Ascending aorta (tissue), 2 donors: ENCODE measurements around the gene ISX. TPM values are rescaled to one million over a fixed set of nuclear protein-coding genes. Genes with fewer than 3 reads are reported as not detected.

Experiments
- DNase-seq, 2 donors: peaks; one replicate each; pipeline ENCODE4 v3.0.0-alpha.2; 2019; ENCODE audit warnings: low spot score in 2 of 2
- H3K27ac ChIP-seq, 2 donors: fragments of 200-600 bp; sonication (generic); one replicate each; pipeline ENCODE4 v1.5.1; 2016 to 2017; ENCODE audit warnings: mild to moderate bottlenecking in 1 of 2
- H3K27me3 ChIP-seq: fragments of 200-600 bp; sonication (generic); one replicate; pipeline ENCODE4 v1.5.1; 2017
- H3K36me3 ChIP-seq, 2 donors: fragments of 200-600 bp; sonication (generic); one replicate each; pipeline ENCODE4 v1.5.1; 2016
- H3K4me1 ChIP-seq, 2 donors: fragments of 200-600 bp; sonication (generic); one replicate each; pipeline ENCODE4 v1.5.1; 2016 to 2017; ENCODE audit warnings: mild to moderate bottlenecking in 1 of 2
- H3K4me3 ChIP-seq, 2 donors: fragments of 200-600 bp; sonication (generic); one replicate each; pipeline ENCODE4 v1.5.1; 2016 to 2017; ENCODE audit warnings: mild to moderate bottlenecking in 1 of 2
- H3K9me3 ChIP-seq, 2 donors: fragments of 200-600 bp; sonication (generic); one replicate each; pipeline ENCODE4 v1.5.1; 2016
- CTCF ChIP-seq, 3 experiments: fragments of 200-600 bp in 2 of 3; fragments of 450-650 bp in 1 of 3; sonication (generic) in 2 of 3; IDR thresholded peaks; one replicate each; pipeline ENCODE4 v1.5.1; 2016 to 2019; ENCODE audit warnings: antibody characterized with exemption in 3 of 3, mild to moderate bottlenecking in 1 of 3, moderate library complexity in 1 of 3
- intact Hi-C: fragments of 100-400 bp; cut with DNase I; formaldehyde crosslinking; loops from one replicate; pipeline ENCODE4 v1.15.1; 2023
- total RNA-seq: library from RNA; depleted of rRNA; stranded (reverse); fragments of >200 nt; gene quantifications from one replicate; pipeline ENCODE4 v1.1.0, GENCODE V29; 2016

Gene ISX
- total RNA-seq, 1 donor from 2014 or later: not detected

GRCh38 chr22:35114131-35114980 is 48.4 kb downstream of the ISX start:
- intact Hi-C loops: no loop called here
- Histone ChIP-seq H3K9me3 (no peaks in the 10 kb centered on the region), H3K4me3 (no peak overlapping the region), H3K27me3 (no peaks in the 10 kb centered on the region), H3K36me3 (no peaks in the 10 kb centered on the region), H3K4me1 (no peaks in the 10 kb centered on the region), H3K27ac (no peak overlapping the region)
- DNase-seq: no peak
- no peak for TF ChIP-seq CTCF (IDR thresholded peaks at IDR 0.05)

- no peak overlapping the region for H3K27ac ChIP-seq
- no peaks in the 10 kb centered on the region for H3K36me3 ChIP-seq
- H3K9me3 ChIP-seq: no peaks in the 10 kb centered on the region
- H3K4me1 ChIP-seq: no peaks in the 10 kb centered on the region
- H3K27me3 ChIP-seq: no peaks in the 10 kb centered on the region
- intact Hi-C loops: no loop called here
- no peak for TF ChIP-seq CTCF (IDR thresholded peaks at IDR 0.05)
- no peak for DNase-seq
- H3K4me3 ChIP-seq: no peak overlapping the region
These were observed 49.6 kb downstream of the ISX start for GRCh38 chr22:35115515-35115914.

GRCh38 chr22:35116269-35116668 is 50.3 kb downstream of the ISX start:
- no peaks in the 10 kb centered on the region for H3K36me3 ChIP-seq
- no peaks in the 10 kb centered on the region for H3K4me1 ChIP-seq
- TF ChIP-seq CTCF (IDR thresholded peaks at IDR 0.05): no peak
- H3K9me3 ChIP-seq: no peaks in the 10 kb centered on the region
- H3K27me3 ChIP-seq: no peaks in the 10 kb centered on the region
- H3K4me3 ChIP-seq: no peak overlapping the region
- DNase-seq: no peak
- no peak overlapping the region for H3K27ac ChIP-seq
- intact Hi-C loops: no loop called here

DNA sequence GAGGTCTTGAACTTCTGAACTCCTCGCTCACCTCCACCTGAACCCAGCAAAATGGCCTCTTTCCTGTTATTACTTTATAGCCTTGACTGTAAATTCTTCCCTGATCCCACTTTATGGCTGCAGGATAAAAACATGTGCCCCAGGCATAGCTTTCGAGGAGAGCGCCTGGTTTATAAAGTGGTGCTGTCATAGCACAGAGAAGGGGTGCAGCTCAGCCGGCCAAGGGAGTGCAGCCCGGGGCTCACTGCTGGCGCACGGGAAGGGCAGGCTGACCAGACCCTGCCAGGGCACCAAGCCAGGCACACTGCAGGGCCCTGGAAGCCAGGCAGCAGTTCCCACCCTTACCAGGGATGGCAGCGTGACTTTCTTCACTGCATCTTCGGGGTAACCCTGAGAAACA is 50.9 kb downstream of the ISX start:
- intact Hi-C loops: no loop called here
- no peaks in the 10 kb centered on the region for H3K4me1 ChIP-seq
- no peaks in the 10 kb centered on the region for H3K36me3 ChIP-seq
- no peaks in the 10 kb centered on the region for H3K27me3 ChIP-seq
- no peak overlapping the region for H3K27ac ChIP-seq
- no peak for DNase-seq
- no peak for TF ChIP-seq CTCF (IDR thresholded peaks at IDR 0.05)
- no peaks in the 10 kb centered on the region for H3K9me3 ChIP-seq
- no peak overlapping the region for H3K4me3 ChIP-seq

DNA sequence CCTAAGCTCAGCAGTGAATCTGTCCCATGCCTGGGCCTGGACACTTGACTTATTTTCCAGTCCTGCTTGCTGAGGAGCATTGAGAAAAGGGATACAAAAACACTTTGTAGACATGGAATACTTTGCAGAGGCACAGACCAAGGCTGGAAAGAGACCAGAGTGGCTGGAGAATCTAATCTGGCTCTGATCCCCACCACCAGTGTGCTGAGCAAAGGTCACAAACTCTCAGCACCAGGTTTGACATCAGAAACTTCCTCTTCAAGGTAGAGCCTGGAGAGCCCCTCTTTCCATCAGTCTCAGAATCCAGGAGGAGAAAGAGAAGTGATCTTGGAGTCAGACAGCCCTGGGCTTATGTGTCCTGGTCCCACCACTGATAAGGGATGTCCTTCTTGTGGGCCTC is 53.5 kb downstream of the ISX start:
- H3K36me3 ChIP-seq: no peaks in the 10 kb centered on the region
- intact Hi-C loops: no loop called here
- H3K9me3 ChIP-seq: no peaks in the 10 kb centered on the region
- H3K4me1 ChIP-seq: no peaks in the 10 kb centered on the region
- no peak overlapping the region for H3K4me3 ChIP-seq
- no peaks in the 10 kb centered on the region for H3K27me3 ChIP-seq
- H3K27ac ChIP-seq: no peak overlapping the region
- no peak for DNase-seq
- TF ChIP-seq CTCF (IDR thresholded peaks at IDR 0.05): no peak
